ENCODE results near the gene GPR160. TPM values are rescaled to one million over a fixed set of nuclear protein-coding genes. Genes with fewer than 3 reads are reported as not detected.

GPR160 gene
- total RNA-seq, 4 donors from 2014 or later = 93.5 to 195 (median 139) TPM

GRCh38 chr3:170100944-170101343 lies 63.1 kb downstream of the GPR160 start:
- intact Hi-C loops (cut with DNase I; ENCODE audit: low total_unique reads) = loop anchor here (5.0 kb wide), 1 partner anchor 1366 kb away; no protein-coding TSS in a partner anchor
- H3K9me3 ChIP-seq = no peaks in the 10 kb centered on the region
- in situ Hi-C loops (cut with MboI; ENCODE audit: low pct_ligation_motif_present in 1 of 4, low pct_unique_long_range_greater_than_20kb in 1 of 4, low sequenced_read_pairs in 3 of 4) = no loop called here
- H3K4me1 ChIP-seq = no peaks in the 10 kb centered on the region
- no peak for DNase-seq
- no peaks in the 10 kb centered on the region for H3K27me3 ChIP-seq
- WGBS, 2 donors (ENCODE audit: low coverage in 1 of 2) = 92 to 100% methylated on average over 1 of the region's 1 CpG
- H3K27ac ChIP-seq = no peak overlapping the region
- no peak overlapping the region for H3K4me3 ChIP-seq
- H3K36me3 ChIP-seq = peaks cover 0 to 63% (median 20%) of the 10 kb centered on the region in 4 donors
- TF ChIP-seq POLR2AphosphoS5 (IDR thresholded peaks at IDR 0.05) = no peak
- TF ChIP-seq CTCF (IDR thresholded peaks at IDR 0.05) = no peak
- TF ChIP-seq POLR2A (IDR thresholded peaks at IDR 0.05) = no peak
- TF ChIP-seq EP300 (IDR thresholded peaks at IDR 0.05; ENCODE audit: low read depth) = no peak

- in situ Hi-C loops (cut with MboI; ENCODE audit: low pct_ligation_motif_present in 1 of 4, low pct_unique_long_range_greater_than_20kb in 1 of 4, low sequenced_read_pairs in 3 of 4) = no loop called here
- H3K9me3 ChIP-seq = no peaks in the 10 kb centered on the region
- WGBS, 2 donors (ENCODE audit: low coverage in 1 of 2) = 96 to 98% methylated on average over 8 of the region's 8 CpGs
- intact Hi-C loops (cut with DNase I; ENCODE audit: low total_unique reads) = loop anchor here (5.0 kb wide), 1 partner anchor 1365 kb away; no protein-coding TSS in a partner anchor
- TF ChIP-seq EP300 (IDR thresholded peaks at IDR 0.05; ENCODE audit: low read depth) = no peak
- no peak for TF ChIP-seq POLR2AphosphoS5 (IDR thresholded peaks at IDR 0.05)
- TF ChIP-seq CTCF (IDR thresholded peaks at IDR 0.05) = no peak
- no peak for TF ChIP-seq POLR2A (IDR thresholded peaks at IDR 0.05)
- H3K4me3 ChIP-seq = no peak overlapping the region
- no peaks in the 10 kb centered on the region for H3K27me3 ChIP-seq
- DNase-seq = no peak
- H3K36me3 ChIP-seq = peaks cover 0 to 64% (median 19%) of the 10 kb centered on the region in 4 donors
- H3K4me1 ChIP-seq = no peaks in the 10 kb centered on the region
- H3K27ac ChIP-seq = no peak overlapping the region
These were observed 64.6 kb downstream of the GPR160 start for GRCh38 chr3:170102431-170102830.

GRCh38 chr3:170107941-170108340 lies 70.1 kb downstream of the GPR160 start:
- in situ Hi-C loops (cut with MboI; ENCODE audit: low pct_ligation_motif_present in 1 of 4, low pct_unique_long_range_greater_than_20kb in 1 of 4, low sequenced_read_pairs in 3 of 4) (no loop called here), intact Hi-C loops (cut with DNase I; ENCODE audit: low total_unique reads) (no loop called here)
- H3K27ac ChIP-seq = no peak overlapping the region
- no peak for DNase-seq
- no peak for TF ChIP-seq EP300 (IDR thresholded peaks at IDR 0.05; ENCODE audit: low read depth)
- no peak for TF ChIP-seq CTCF (IDR thresholded peaks at IDR 0.05)
- TF ChIP-seq POLR2AphosphoS5 (IDR thresholded peaks at IDR 0.05) = no peak
- TF ChIP-seq POLR2A (IDR thresholded peaks at IDR 0.05) = no peak
- H3K36me3 ChIP-seq = peaks cover 0 to 42% (median 17%) of the 10 kb centered on the region in 4 donors
- H3K4me1 ChIP-seq = no peaks in the 10 kb centered on the region
- 100% methylated on average over 1 of the region's 1 CpG for WGBS, 2 donors (ENCODE audit: low coverage in 1 of 2)
- no peak overlapping the region for H3K4me3 ChIP-seq
- H3K27me3 ChIP-seq = no peaks in the 10 kb centered on the region
- H3K9me3 ChIP-seq = no peaks in the 10 kb centered on the region

- WGBS, 2 donors (ENCODE audit: low coverage in 1 of 2) = 94 to 100% methylated on average over 2 to 3 of the region's 3 CpGs
- intact Hi-C loops (cut with DNase I; ENCODE audit: low total_unique reads) = no loop called here
- Histone ChIP-seq H3K4me3 (no peak overlapping the region), H3K4me1 (no peaks in the 10 kb centered on the region), H3K27me3 (no peaks in the 10 kb centered on the region), H3K36me3 (peaks cover 0 to 44% (median 22%) of the 10 kb centered on the region in 4 donors), H3K27ac (no peak overlapping the region), H3K9me3 (no peaks in the 10 kb centered on the region)
- no peak for TF ChIP-seq CTCF (IDR thresholded peaks at IDR 0.05)
- TF ChIP-seq POLR2AphosphoS5 (IDR thresholded peaks at IDR 0.05) = no peak
- TF ChIP-seq EP300 (IDR thresholded peaks at IDR 0.05; ENCODE audit: low read depth) = no peak
- TF ChIP-seq POLR2A (IDR thresholded peaks at IDR 0.05) = no peak
- DNase-seq = no peak
- in situ Hi-C loops (cut with MboI; ENCODE audit: low pct_ligation_motif_present in 1 of 4, low pct_unique_long_range_greater_than_20kb in 1 of 4, low sequenced_read_pairs in 3 of 4) = no loop called here
These were observed 71.2 kb downstream of the GPR160 start for GRCh38 chr3:170108955-170109354.

Measured in transverse colon (tissue), 4 donors.